ENCODE results near the gene OBSCN. TPM values are rescaled to one million over a fixed set of nuclear protein-coding genes. Genes with fewer than 3 reads are reported as not detected.
"Not testable (repeated sequence)": the region's sequence is repeated elsewhere in the genome, so short reads cannot be mapped to it uniquely, and the experiment has no call there.

OBSCN gene
- total RNA-seq, 1 donor from 2014 or later = 74.1 TPM

DNA sequence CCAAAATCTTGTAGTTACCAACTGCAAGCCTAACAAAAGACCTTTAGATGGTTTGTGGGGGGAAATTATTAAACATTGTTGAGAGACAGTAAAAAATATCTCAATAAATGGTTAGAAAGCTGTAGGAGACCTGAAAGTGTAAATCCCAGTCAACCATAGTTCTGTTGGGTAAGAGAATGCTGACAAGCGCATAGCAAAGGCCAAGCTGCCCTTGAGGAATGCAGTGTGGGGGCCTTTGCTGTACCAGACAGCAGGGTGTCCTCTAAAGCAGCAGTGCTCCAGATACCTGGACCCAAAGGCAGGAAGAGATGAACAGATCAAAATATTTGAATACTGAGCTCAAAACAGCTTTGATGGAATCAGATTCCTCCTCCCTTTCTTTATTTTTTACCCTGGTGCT, 54.6 kb downstream of the OBSCN start:
- DNase-seq (ENCODE audit: low read depth) = no peak

DNA sequence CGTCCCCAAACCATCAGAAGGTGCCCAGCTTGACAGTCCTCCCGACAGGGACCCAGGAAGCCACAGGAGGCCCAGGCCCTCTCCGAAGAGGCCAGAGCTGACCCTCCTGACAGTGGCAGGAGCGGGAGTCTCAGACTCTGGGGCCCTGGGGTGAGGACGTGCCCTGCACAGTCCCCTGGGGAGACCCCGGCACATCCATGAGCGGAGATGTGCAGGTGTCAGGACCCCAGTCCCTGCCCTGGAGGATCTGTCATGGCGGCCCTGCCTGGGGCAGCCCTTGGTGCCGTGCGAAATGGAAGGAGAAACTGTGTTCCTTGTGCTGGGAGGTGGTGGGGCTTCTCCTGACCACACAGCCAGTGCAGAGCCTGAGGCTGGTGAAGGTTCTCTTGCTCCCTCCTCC, 55.8 kb downstream of the OBSCN start:
- no peak for DNase-seq (ENCODE audit: low read depth)

DNA sequence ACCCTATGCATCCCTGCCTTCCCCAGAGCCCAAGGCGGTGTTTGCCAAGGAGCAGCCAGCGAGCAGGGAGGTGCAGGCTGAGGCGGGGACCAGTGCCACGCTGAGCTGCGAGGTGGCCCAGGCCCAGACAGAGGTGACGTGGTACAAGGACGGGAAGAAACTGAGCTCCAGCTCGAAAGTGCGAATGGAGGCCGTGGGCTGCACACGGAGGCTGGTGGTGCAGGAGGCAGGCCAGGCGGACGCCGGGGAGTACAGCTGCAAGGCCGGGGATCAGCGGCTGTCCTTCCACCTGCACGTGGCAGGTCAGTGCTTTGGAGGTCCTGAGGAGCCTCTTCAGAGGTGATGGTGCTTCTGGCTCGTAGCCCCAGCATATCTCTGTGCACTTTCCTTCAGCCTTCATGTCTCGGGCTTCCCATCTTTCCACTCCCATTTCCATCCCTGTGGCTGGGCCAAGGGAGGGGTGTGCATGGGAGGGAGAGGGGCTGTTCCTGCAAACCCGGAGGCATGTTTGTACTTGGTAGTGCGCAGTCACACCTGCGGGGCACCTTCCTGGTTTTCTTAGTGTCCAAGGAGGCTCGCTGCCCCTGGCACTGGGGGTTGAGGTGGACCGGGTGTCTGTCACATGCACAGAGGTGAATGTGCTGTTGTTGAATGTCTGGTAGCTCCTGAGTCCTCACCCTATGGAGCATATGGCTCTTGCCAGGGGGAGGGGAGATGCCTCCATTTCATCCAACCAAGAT, 56.4 kb downstream of the OBSCN start:
- DNase-seq (ENCODE audit: low read depth) = no peak

DNA sequence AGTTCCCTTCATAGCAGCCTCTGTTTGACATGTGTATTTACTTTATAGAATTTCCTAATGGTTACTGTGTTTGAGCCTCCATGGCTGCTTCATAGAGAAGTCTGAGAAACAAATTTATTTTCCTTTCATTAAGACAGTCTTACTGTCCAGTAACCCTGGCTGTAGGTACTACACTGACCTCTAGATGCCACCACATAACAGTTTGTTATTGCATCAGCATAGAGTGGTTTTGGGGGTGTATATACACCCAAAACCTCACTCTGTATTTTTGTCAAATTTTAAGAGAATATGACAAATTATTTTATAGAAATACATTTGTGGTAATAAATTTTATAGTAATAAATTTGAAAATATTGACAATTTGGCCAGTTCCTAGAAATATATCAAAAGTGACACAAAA, 57.3 kb downstream of the OBSCN start:
- peak; percentile 6 for DNase-seq (ENCODE audit: low read depth)

DNA sequence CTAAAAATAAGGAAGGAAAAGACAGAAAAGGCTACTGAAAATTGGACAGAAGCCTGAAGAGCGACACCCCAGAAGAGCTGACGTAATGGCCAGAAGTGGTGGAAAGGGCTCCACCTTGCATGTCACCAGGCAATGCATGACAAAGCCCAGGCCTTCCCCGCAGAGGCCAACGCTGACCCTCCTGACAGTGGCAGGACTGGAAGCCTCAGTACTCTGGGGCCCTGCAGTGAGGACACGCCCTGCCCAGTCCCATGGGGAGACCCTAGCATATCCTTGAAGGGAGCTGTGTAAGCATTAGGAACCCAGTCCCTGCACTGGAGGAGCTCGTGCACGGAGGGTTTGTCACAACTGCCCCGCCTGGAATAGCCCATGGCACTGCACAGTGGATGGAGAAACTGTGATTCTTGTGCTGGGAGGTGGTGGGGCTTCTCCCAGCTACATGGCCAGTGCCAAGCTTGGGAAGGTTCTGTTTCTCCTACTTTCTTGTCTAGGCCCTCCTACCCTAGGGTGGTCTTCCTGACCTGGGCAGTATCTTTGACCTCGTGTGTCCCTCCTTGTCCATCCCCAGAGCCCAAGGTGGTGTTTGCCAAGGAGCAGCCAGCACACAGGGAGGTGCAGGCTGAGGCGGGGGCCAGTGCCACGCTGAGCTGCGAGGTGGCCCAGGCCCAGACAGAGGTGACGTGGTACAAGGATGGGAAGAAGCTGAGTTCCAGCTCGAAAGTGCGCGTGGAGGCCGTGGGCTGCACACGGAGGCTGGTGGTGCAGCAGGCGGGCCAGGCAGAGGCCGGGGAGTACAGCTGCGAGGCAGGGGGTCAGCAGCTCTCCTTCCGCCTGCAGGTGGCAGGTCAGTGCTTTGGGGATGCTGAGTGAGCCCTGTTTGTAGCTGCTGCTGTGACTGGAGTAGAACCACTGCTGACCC, 60.4 kb downstream of the OBSCN start:
- no peak for DNase-seq (ENCODE audit: low read depth)

DNA sequence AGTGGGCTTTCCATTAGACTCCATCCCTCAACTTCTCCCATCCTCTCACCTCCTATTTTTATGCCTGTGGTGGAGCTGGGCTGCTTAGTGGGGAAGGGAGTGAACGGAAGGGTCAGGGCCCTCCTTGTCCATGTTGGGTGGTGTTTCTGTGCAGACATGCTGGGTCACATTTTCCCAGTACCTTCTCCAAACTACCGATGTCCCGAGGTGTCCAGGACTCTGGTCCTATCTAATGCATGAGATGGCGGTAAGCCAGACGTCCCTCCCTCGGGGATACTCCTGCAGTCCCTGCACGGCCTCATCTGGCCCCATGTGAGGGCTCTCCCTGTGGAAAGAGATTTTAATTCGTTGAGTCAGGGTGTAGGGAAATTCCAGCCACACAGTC, 61.0 kb downstream of the OBSCN start:
- DNase-seq (ENCODE audit: low read depth) = no peak

DNA sequence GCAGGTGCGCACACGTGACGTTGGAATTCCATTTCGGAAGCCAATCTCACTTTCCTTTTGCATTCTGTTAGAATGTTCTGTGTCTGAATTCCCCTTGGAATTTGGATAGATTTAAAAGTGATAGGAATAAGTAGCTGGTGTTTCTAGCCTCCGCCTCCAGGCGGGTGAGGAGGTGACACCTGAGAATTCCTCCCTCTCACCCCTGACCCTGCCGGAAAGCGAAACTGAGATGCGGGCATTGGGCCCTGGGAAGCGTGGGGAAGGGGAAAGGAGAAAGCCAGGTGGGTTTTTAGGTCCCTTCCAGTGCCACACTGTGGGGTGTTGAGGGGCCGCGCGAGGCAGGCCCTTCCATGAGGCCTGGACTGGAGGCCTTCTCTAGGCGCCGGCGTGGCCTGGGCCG, 61.6 kb downstream of the OBSCN start:
- not testable (repeated sequence) for DNase-seq (ENCODE audit: low read depth)

DNA sequence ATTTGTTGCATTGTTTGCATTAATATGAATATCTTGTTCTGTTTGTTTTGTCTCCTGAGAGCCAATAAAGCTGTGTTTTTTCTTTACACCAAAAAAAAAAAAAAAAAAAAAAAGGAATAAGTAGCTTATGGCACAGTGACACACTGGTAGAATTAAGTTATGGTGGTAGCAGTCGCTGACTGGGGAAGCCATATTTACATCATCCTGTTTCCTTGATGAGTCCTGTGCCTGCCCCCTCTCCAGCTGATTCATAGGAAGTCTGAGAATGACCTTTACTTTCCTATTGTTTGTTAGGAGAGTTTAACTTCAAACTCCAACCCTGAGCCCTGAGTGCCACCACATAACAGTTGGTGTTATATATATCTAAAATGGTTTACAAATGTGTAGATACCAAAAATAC, 62.2 kb downstream of the OBSCN start:
- peak; percentile 39 for DNase-seq (ENCODE audit: low read depth)

DNA sequence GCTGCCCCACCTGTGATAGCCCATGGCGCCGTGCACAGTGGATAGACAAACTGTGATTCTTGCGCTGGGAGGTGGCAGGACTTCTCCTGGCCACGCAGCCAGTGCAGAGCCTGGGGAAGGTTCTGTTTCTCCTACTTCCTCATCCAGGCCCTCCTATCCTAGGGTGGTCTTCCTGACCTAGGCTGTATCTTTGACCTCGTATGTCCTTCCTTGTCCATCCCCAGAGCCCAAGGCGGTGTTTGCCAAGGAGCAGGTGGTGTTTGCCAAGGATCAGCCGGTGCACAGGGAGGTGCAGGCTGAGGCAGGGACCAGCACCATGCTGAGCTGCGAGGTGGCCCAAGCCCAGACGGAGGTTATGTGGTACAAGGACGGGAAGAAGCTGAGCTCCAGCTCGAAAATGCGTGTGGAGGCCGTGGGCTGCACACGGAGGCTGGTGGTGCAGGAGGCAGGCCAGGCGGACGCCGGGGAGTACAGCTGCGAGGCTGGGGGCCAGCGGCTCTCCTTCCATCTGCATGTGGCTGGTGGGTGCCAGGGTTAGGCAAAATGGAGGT, 63.9 kb downstream of the OBSCN start:
- DNase-seq (ENCODE audit: low read depth) = no peak

DNA sequence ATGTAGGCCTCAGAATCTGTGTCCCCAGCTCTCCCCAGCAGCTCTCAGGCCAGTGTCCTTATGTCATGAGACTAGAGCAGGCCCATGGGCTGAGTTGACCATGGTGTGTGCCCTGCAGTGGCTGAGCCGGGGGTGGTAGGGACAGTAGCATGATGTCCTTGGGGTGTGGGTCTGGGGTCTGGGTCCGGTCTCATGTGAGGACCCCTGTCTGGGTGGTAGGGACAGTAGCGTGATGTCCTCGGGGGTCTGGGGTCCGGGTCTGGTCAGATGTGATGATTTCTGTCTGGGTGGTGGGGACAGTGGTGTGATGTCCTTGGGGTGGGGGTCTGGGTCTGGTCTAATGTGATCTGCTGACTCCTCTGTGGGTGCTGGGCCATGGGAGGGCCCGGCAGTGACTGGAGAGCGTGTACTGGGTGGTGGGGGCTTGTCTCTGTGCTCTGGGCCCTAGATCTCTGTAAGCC, 64.5 kb downstream of the OBSCN start:
- no peak for DNase-seq (ENCODE audit: low read depth)

DNA sequence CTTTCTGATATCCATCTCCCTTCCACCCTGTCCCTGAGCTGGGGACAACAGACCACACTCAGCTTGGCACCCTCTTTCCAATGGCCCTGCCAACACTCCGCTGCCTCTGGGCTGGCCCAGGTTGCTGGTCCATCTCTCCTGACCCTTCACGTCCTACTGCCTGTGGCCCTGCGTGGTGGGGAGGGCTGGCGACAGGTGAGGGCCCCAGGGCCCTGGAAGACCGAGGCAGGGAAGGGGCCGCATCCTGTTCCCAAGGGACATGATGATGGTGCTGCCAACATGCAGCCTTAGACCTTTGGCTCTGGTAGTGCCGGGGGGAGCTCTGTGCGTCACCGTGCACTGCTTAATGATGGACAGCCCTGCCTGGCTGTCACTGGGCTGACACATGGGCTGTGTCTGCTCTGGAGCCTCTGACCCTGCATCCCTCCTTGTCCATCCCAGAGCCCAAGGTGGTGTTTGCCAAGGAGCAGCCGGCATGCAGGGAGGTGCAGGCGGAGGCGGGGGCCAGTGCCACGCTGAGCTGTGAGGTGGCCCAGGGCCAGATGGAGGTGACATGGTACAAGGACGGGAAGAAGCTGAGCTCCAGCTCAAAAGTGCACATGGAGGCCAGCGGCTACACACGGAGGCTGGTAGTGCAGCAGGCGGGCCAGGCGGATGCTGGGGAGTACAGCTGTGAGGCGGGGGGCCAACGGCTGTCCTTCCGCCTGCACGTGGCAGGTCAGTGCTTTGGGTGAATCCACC, 65.2 kb downstream of the OBSCN start:
- DNase-seq (ENCODE audit: low read depth) = no peak

DNA sequence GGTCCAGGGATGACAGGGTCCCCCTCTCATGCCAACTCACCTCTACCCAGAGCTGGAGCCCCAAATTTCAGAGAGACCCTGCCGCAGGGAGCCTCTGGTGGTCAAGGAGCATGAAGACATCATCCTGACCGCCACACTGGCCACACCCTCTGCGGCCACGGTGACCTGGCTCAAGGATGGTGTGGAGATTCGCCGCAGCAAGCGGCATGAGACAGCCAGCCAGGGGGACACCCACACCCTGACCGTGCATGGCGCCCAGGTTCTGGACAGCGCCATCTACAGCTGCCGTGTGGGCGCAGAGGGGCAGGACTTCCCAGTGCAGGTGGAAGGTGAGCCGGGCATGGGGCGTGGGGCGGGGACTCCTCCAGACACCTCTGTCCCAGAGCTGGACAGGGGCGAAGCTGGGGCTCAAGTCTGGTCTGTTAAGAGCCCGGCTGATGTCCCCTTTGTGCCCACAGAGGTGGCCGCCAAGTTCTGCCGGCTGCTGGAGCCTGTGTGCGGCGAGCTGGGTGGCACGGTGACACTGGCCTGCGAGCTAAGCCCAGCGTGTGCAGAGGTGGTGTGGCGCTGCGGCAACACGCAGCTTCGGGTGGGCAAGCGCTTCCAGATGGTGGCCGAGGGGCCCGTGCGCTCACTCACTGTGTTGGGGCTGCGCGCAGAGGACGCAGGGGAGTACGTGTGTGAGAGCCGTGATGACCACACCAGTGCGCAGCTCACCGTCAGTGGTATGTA, 66.0 kb downstream of the OBSCN start:
- no peak for DNase-seq (ENCODE audit: low read depth)

DNA sequence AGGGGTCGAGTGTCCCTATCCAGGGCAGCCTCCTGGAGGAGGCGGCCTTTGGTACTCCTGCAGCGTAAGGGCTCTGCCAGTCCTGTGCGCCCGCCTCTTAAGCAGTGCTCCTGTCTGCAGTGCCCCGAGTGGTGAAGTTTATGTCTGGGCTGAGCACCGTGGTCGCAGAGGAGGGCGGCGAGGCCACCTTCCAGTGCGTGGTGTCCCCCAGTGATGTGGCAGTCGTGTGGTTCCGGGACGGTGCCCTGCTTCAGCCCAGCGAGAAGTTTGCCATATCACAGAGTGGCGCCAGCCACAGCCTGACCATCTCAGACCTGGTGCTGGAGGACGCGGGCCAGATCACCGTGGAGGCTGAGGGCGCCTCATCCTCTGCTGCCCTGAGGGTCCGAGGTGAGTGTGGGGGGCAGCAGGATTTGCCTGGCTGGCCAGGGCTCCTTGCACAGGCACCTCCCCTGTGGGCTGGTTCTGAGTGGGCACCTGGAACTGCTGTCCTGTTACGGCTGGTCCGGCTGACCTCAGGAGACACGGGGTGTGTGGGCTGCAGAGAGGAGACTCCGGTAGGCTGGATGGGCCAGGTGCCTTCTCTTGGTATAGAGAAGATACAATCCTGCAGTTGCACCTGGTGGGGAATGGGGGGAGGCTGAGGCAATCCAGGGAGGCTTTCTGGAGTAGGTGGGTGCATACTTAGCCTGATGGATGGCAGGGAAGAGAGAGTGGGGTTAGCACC, 66.8 kb downstream of the OBSCN start:
- no peak for DNase-seq (ENCODE audit: low read depth)

DNA sequence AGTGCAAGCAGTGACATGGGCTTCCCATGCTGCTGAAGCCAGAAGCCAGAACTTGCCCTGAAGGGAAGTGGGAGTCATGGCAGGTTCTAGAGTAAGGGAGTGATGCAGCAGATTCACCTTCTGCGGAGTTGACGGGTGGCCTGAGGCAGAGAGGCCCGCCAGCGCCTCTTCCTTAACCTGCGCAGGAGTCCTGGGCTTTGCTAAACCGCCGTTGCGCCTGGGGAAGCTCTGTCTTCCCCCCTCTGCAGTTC, 67.3 kb downstream of the OBSCN start:
- DNase-seq (ENCODE audit: low read depth) = no peak

DNA sequence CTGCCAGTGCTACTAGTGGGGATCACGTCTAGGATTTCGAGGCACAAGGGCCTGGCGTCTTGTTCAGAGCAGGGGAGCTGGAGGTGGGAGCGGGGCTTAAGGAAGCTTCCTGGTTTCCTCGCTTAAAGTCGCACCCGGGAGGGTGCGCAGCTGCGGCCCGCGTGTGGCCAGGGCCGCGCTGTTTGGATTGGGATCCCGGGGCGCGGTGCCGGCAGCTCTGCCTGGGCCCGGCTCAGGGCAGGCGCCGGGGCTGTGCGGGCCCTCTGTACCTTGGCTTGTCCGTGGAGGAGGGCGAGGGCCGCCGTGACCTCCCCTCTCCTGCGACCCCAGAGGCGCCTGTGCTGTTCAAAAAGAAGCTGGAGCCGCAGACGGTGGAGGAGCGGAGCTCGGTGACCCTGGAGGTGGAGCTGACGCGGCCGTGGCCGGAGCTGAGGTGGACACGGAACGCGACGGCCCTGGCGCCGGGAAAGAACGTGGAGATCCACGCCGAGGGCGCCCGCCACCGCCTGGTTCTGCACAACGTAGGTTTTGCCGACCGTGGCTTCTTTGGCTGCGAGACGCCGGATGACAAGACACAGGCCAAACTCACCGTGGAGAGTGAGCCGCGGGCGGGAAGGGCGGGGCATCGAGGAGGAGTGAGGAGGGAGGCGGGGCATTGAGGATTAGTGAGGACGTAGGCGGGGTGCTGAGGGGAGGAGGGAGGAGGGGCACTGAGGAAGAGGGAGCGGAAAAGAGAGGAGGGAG, 67.8 kb downstream of the OBSCN start:
- peak; percentile 57 for DNase-seq (ENCODE audit: low read depth)

DNA sequence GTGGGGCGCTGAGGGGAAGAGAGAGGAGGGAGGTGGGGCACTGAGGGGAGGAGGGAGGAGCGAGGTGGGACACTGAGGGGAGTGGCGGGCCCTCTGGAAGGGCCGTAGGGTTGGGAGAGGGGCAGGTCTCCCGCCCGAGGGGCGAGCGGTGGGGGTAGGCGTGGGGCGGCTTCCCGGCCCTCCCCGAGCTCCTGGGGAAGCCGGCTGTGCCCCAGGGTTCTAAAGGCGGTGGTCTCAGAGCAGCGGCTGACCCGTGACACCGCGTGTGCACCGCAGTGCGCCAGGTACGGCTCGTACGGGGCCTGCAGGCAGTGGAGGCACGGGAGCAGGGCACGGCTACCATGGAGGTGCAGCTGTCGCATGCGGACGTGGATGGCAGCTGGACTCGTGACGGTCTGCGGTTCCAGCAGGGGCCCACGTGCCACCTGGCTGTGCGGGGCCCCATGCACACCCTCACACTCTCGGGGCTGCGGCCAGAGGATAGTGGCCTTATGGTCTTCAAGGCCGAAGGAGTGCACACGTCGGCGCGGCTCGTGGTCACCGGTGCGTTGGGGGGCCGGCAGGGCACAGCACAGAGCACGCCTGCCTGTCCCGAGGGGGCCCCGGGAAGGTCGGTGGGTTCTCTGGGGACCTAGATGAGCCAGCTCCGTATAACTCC, 68.5 kb downstream of the OBSCN start:
- no peak for DNase-seq (ENCODE audit: low read depth)

DNA sequence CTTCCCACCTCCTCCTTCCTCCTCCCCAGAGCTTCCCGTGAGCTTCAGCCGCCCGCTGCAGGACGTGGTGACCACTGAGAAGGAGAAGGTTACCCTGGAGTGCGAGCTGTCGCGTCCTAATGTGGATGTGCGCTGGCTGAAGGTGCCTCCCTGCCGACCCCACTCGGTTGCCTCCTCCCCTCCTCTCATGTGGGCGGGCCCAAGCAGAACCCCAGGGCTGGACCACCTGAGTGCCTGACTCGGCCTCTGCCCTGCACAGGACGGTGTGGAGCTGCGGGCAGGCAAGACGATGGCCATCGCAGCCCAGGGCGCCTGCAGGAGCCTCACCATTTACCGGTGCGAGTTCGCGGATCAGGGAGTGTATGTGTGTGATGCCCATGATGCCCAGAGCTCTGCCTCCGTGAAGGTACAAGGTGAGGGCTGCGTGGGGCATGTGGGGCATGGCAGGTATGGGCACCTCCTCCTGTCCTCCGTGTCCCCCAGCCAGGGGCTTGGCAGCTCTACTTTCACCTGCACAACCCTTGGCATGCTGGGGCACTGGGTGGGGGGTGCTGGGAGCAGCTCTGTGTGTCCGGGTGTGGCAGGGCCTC, 69.2 kb downstream of the OBSCN start:
- DNase-seq (ENCODE audit: low read depth) = no peak

DNA sequence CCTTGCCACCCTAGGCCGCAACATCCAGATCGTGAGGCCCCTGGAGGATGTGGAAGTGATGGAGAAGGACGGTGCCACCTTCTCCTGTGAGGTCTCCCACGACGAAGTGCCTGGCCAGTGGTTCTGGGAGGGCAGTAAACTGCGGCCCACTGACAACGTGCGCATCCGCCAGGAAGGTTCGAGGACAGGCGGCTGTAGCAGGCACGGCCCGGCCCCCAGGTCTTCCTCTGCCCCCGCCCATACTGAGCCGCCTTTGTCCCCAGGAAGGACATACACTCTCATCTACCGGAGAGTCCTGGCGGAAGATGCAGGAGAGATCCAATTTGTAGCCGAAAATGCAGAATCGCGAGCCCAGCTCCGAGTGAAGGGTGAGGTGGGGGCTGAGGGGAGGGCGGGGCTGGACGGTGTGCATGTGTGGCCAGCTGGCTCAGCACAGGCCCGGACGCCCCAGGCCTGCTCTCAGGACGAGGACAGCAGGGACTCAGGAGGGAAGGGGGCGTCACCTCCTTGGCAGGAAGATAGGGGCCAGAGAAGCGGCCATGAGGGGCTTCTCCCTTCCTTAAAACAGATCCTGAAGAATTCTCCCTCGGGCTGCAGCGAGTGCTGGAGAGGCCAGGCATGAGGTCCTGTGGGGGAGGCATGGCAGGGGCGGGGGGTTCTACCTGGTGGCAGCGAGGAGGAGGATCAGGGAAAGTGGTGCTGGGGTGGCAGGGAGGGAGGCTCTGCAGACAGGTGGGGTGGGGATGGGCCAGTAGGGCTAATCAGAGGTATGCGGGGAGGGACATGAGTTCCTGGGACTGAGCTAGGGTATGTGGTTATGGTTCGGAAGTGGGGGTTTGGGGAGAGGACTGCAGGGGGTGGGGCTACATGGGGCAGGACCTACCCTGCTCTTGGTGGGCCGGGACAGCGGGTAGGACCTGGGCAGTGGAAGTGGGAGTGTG, 69.9 kb downstream of the OBSCN start:
- no peak for DNase-seq (ENCODE audit: low read depth)

Measured in renal cortical epithelial cell (primary cell).